PC-9 (cell line): Measurements from ENCODE around the gene SRGAP3.

ENCODE experiments used
- CTCF ChIP-seq: fragments of 200-600 bp; sonication (generic); conservative IDR thresholded peaks from 2 replicates; pipeline ENCODE4 v1.6.1; 2017; ENCODE audit warnings: mixed run types, antibody characterized with exemption, mild to moderate bottlenecking, moderate library complexity
- EZH2 ChIP-seq: fragments of 200-600 bp; sonication (generic); IDR thresholded peaks from 2 replicates; pipeline ENCODE4 v1.8.0; 2017; ENCODE audit warnings: antibody characterized with exemption, low read depth

- TF ChIP-seq CTCF (no peak), EZH2 (no peak)
Measured at GRCh38 chr3:8942746-8943488, 306.5 kb downstream of the SRGAP3 start.
